Stimulated activated CD4-positive, alpha-beta T cell treated with anti-CD3 and anti-CD28 coated beads, Interleukin-4, amount 100 ng/mL, for 1 hour (primary cell): Measurements from ENCODE around the gene PGGHG.
A peak's percentile ranks its signal among the peaks of the same experiment; 100 is the strongest.
"Not testable (repeated sequence)": the region's sequence is repeated elsewhere in the genome, so short reads cannot be mapped to it uniquely, and the experiment has no call there.

ENCODE experiments used
- DNase-seq: peaks from one replicate; pipeline ENCODE4 v3.0.0-alpha.2; 2020

The PGGHG gene

GRCh38 chr11:316031-316701 is 27.2 kb downstream of the PGGHG start:
- no peak for DNase-seq

- DNase-seq: no peak
Observed at GRCh38 chr11:316891-317301, 28.0 kb downstream of the PGGHG start.

- DNase-seq: not testable (repeated sequence)
Observed at GRCh38 chr11:317668-318404, 28.9 kb downstream of the PGGHG start.

GRCh38 chr11:318405-319120 is 29.6 kb downstream of the PGGHG start:
- DNase-seq: not testable (repeated sequence)

- not testable (repeated sequence) for DNase-seq
Observed at GRCh38 chr11:319121-319887, 30.4 kb downstream of the PGGHG start.

GRCh38 chr11:319888-320273 is 31.0 kb downstream of the PGGHG start:
- not testable (repeated sequence) for DNase-seq

- DNase-seq: no peak
Observed at GRCh38 chr11:324156-324555, 35.2 kb downstream of the PGGHG start.

- not testable (repeated sequence) for DNase-seq
Observed at GRCh38 chr11:324593-325517, 35.9 kb downstream of the PGGHG start.

- no peak for DNase-seq
Observed at GRCh38 chr11:325796-326591, 37.1 kb downstream of the PGGHG start.

- no peak for DNase-seq
Observed at GRCh38 chr11:326592-326841, 37.6 kb downstream of the PGGHG start.

- peak; percentile 52 for DNase-seq
Observed at GRCh38 chr11:326842-327580, 38.1 kb downstream of the PGGHG start.

GRCh38 chr11:327581-327923 is 38.6 kb downstream of the PGGHG start:
- DNase-seq: no peak

- DNase-seq: no peak
Observed at GRCh38 chr11:328012-328411, 39.1 kb downstream of the PGGHG start.

GRCh38 chr11:328516-329100 is 39.7 kb downstream of the PGGHG start:
- not testable (repeated sequence) for DNase-seq

- no peak for DNase-seq
Observed at GRCh38 chr11:329886-330253, 40.9 kb downstream of the PGGHG start.

- no peak for DNase-seq
Observed at GRCh38 chr11:330307-330693, 41.4 kb downstream of the PGGHG start.

GRCh38 chr11:330694-331357 is 41.9 kb downstream of the PGGHG start:
- DNase-seq: no peak

- no peak for DNase-seq
Observed at GRCh38 chr11:331358-332060, 42.6 kb downstream of the PGGHG start.
